OCI-LY7 (cell line): ENCODE data around the gene THOC7.

Experiments
- EZH2phosphoT487 ChIP-seq: fragments of 200-600 bp; sonication (generic); IDR thresholded peaks from 2 replicates; pipeline ENCODE4 v1.6.1; 2018; ENCODE audit warnings: low read depth, borderline replicate concordance, mild to moderate bottlenecking, mixed run types, antibody characterized with exemption, low read length, moderate library complexity, mixed read lengths
- TF ChIP-seq, protein P1 (sequence below): fragments of 200-600 bp; sonication (generic); conservative IDR thresholded peaks from 2 replicates; pipeline ENCODE4 v1.5.1; 2014; ENCODE audit warnings: mild to moderate bottlenecking, antibody characterized with exemption, low read length, moderate library complexity, mixed read lengths

DNA sequence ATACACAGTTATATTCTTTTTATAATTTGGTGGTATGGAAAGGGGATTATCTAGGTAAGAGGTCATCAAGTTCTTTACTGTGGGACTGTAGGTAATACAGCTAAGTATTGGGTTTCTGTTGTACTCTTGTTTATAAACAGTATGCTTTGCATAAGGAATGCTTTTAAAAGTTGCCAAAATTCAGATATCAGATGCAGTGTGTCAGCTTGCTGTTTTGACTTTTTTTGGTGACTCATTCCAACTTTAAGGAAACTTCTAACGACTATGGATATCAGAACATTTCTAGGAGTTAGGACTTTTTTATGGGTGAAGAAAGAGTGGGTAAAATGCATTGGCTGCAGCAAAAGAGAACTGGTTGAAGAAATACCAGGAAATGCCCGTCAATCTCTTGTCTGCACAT, 45.8 kb upstream of the THOC7 start:
- TF ChIP-seq, protein P1, sequence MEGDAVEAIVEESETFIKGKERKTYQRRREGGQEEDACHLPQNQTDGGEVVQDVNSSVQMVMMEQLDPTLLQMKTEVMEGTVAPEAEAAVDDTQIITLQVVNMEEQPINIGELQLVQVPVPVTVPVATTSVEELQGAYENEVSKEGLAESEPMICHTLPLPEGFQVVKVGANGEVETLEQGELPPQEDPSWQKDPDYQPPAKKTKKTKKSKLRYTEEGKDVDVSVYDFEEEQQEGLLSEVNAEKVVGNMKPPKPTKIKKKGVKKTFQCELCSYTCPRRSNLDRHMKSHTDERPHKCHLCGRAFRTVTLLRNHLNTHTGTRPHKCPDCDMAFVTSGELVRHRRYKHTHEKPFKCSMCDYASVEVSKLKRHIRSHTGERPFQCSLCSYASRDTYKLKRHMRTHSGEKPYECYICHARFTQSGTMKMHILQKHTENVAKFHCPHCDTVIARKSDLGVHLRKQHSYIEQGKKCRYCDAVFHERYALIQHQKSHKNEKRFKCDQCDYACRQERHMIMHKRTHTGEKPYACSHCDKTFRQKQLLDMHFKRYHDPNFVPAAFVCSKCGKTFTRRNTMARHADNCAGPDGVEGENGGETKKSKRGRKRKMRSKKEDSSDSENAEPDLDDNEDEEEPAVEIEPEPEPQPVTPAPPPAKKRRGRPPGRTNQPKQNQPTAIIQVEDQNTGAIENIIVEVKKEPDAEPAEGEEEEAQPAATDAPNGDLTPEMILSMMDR, result no peak
- no peak for TF ChIP-seq EZH2phosphoT487
